Panc1 (cell line): Measurements from ENCODE around the gene LRRC18. TPM values are rescaled to one million over a fixed set of nuclear protein-coding genes. Genes with fewer than 3 reads are reported as not detected.

Source experiments
- ATAC-seq: fragments of 200-7000 bp; cut with Tn5 transposase; 2 replicates; pipeline ENCODE4 v1.9.1; 2020; ENCODE audit warnings: mild to moderate bottlenecking, moderate library complexity
- BruUV-seq: library from RNA; stranded (reverse); fragments of 400-500 nt; replicated peaks from 2 replicates; lab custom pipeline; 2021; lab: Mats Ljungman, UMichigan
- CTCF ChIA-PET: fragments of 300-600 bp; sonication (Branson Sonifier 250); formaldehyde crosslinking; loops from one replicate; lab custom pipeline; 2022; ENCODE audit warnings: antibody characterized with exemption; lab: Charles Lee
- POLR2A ChIA-PET: fragments of 300-600 bp; sonication (Branson Sonifier 250); formaldehyde crosslinking; loops from one replicate; lab custom pipeline; 2022; ENCODE audit warnings: antibody characterized with exemption; lab: Charles Lee
- DNase-seq: peaks from one replicate; pipeline ENCODE4 v3.0.0-alpha.2; 2010; ENCODE audit warnings: low read depth, low spot score
- H3K27ac ChIP-seq: 2 replicates; pipeline ENCODE4 v1.5.1; 2011; ENCODE audit warnings: mild to moderate bottlenecking, low read length, inconsistent platforms
- H3K27me3 ChIP-seq: fragments of 200-500 bp; sonication (Bioruptor generic); 2 replicates; pipeline ENCODE4 v1.6.0; 2014; ENCODE audit warnings: low read length, inconsistent platforms; ENCODE audit not compliant: control insufficient read depth, insufficient read depth
- H3K36me3 ChIP-seq: fragments of 200-500 bp; sonication (Bioruptor generic); 2 replicates; pipeline ENCODE4 v1.5.1; 2014; ENCODE audit warnings: inconsistent platforms, mild to moderate bottlenecking, low read length, moderate library complexity; ENCODE audit not compliant: control insufficient read depth, insufficient read depth
- H3K4me1 ChIP-seq: 2 replicates; pipeline ENCODE4 v1.5.1; 2011; ENCODE audit warnings: inconsistent platforms, mild to moderate bottlenecking, low read length, moderate library complexity; ENCODE audit not compliant: control insufficient read depth, insufficient read depth
- H3K4me3 ChIP-seq, 2 experiments: 2 replicates each; pipeline ENCODE4 v1.5.1; 2011 to 2012; ENCODE audit warnings: low read depth in 2 of 2, low read length in 2 of 2, mild to moderate bottlenecking in 2 of 2, inconsistent platforms in 1 of 2, moderate library complexity in 1 of 2
- H3K9me3 ChIP-seq: fragments of 200-500 bp; sonication (Bioruptor generic); 2 replicates; pipeline ENCODE4 v1.5.1; 2014; ENCODE audit warnings: low read depth, mild to moderate bottlenecking, inconsistent platforms, low read length, moderate library complexity; ENCODE audit not compliant: control insufficient read depth, insufficient read depth
- CTCF ChIP-seq: fragments of 450-650 bp; IDR thresholded peaks from 2 replicates; pipeline ENCODE4 v1.5.1; 2017; ENCODE audit warnings: mild to moderate bottlenecking
- POLR2AphosphoS5 ChIP-seq: IDR thresholded peaks from 2 replicates; pipeline ENCODE4 v1.6.1; 2012; ENCODE audit warnings: mild to moderate bottlenecking, low read depth, low read length, moderate library complexity
- SIN3A ChIP-seq: IDR thresholded peaks from 2 replicates; pipeline ENCODE4 v1.6.1; 2012; ENCODE audit warnings: low read depth, mild to moderate bottlenecking, low read length, moderate library complexity, borderline replicate concordance; ENCODE audit not compliant: insufficient read depth
- TCF7L2 ChIP-seq: IDR thresholded peaks from 2 replicates; pipeline ENCODE4 v1.6.1; 2011; ENCODE audit warnings: mild to moderate bottlenecking, low read depth, low read length, inconsistent platforms
- in situ Hi-C: cut with HindIII; loops from 2 replicates; pipeline ENCODE4 v1.10.0; 2016; ENCODE audit warnings: low sequenced_read_pairs, low pct_unique_long_range_greater_than_20kb
- intact Hi-C: fragments of 100-400 bp; cut with micrococcal nuclease; formaldehyde crosslinking; loops from one replicate; pipeline ENCODE4 v1.10.0; 2022; ENCODE audit not compliant: unreplicated experiment
- total RNA-seq: library from RNA; stranded (reverse); gene quantifications from one replicate; pipeline ENCODE4 v1.2.1, GENCODE V29; 2021; ENCODE audit not compliant: unreplicated experiment
- TF ChIP-seq, protein P1 (sequence below), 2 experiments: IDR thresholded peaks; 2 replicates each; pipeline ENCODE4 v1.6.1; 2011 to 2012; ENCODE audit warnings: low read depth in 2 of 2, control low read depth in 1 of 2, low read length in 1 of 2, mild to moderate bottlenecking in 1 of 2, moderate library complexity in 1 of 2; ENCODE audit not compliant: insufficient read depth in 1 of 2

LRRC18 gene
- total RNA-seq, 1 experiment from 2014 or later = not detected

DNA sequence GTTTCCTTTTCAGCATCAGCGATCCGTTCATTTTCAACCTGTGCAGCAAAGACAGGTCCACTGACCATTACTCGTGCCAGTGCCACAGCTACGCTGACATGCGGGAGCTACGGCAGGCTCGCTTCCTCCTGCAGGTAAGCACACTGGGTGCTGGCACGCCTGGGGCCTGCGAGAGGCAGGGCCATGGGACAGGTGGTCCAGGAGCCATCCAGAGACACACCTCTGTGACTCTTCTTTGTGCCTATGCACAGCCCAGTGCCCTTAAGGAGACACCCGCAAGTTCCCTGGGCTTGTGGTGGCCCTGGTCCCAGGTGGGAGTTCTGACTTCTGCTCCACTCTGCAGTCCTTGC lies 42.2 kb downstream of the LRRC18 start:
- ChIA-PET POLR2A (no interaction called here), CTCF (no interaction called here)
- no peaks in the 10 kb centered on the region for H3K4me1 ChIP-seq
- intact Hi-C loops = no loop called here
- BruUV-seq = no TSS peak
- no peak overlapping the region for H3K27ac ChIP-seq
- H3K27me3 ChIP-seq = peaks cover 6% of the 10 kb centered on the region
- no peaks in the 10 kb centered on the region for H3K9me3 ChIP-seq
- no peaks in the 10 kb centered on the region for H3K36me3 ChIP-seq
- DNase-seq (no peak), ATAC-seq (no peak)
- no peak for TF ChIP-seq CTCF
- TF ChIP-seq SIN3A = no peak
- no peak for TF ChIP-seq POLR2AphosphoS5
- no peak for TF ChIP-seq TCF7L2
- TF ChIP-seq, protein P1, sequence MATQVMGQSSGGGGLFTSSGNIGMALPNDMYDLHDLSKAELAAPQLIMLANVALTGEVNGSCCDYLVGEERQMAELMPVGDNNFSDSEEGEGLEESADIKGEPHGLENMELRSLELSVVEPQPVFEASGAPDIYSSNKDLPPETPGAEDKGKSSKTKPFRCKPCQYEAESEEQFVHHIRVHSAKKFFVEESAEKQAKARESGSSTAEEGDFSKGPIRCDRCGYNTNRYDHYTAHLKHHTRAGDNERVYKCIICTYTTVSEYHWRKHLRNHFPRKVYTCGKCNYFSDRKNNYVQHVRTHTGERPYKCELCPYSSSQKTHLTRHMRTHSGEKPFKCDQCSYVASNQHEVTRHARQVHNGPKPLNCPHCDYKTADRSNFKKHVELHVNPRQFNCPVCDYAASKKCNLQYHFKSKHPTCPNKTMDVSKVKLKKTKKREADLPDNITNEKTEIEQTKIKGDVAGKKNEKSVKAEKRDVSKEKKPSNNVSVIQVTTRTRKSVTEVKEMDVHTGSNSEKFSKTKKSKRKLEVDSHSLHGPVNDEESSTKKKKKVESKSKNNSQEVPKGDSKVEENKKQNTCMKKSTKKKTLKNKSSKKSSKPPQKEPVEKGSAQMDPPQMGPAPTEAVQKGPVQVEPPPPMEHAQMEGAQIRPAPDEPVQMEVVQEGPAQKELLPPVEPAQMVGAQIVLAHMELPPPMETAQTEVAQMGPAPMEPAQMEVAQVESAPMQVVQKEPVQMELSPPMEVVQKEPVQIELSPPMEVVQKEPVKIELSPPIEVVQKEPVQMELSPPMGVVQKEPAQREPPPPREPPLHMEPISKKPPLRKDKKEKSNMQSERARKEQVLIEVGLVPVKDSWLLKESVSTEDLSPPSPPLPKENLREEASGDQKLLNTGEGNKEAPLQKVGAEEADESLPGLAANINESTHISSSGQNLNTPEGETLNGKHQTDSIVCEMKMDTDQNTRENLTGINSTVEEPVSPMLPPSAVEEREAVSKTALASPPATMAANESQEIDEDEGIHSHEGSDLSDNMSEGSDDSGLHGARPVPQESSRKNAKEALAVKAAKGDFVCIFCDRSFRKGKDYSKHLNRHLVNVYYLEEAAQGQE (IDR thresholded peaks at IDR 0.05; ENCODE audit: insufficient read depth in 1 of 2, low read depth in 2 of 2, low read length in 1 of 2) = no peak
- in situ Hi-C loops = no loop called here
- no peak overlapping the region for H3K4me3 ChIP-seq

GRCh38 chr10:48896756-48897440 lies 42.7 kb downstream of the LRRC18 start:
- Histone ChIP-seq H3K27me3 (peaks cover 6% of the 10 kb centered on the region), H3K27ac (no peak overlapping the region), H3K36me3 (no peaks in the 10 kb centered on the region), H3K4me1 (no peaks in the 10 kb centered on the region), H3K4me3 (no peak overlapping the region), H3K9me3 (no peaks in the 10 kb centered on the region)
- ChIA-PET POLR2A (no interaction called here), CTCF (no interaction called here)
- TF ChIP-seq SIN3A = no peak
- TF ChIP-seq CTCF = no peak
- TF ChIP-seq, protein P1 (IDR thresholded peaks at IDR 0.05; ENCODE audit: insufficient read depth in 1 of 2, low read depth in 2 of 2, low read length in 1 of 2) = no peak
- no peak for TF ChIP-seq POLR2AphosphoS5
- TF ChIP-seq TCF7L2 = no peak
- no TSS peak for BruUV-seq
- ATAC-seq (no peak), DNase-seq (no peak)
- intact Hi-C loops (no loop called here), in situ Hi-C loops (no loop called here)
